GM12874 (cell line): ENCODE results near the gene ANKRD60.

Experiments used
- TF ChIP-seq, protein P1 (sequence below): IDR thresholded peaks from 2 replicates; pipeline ENCODE4 v1.5.1; 2011; ENCODE audit warnings: low read depth, mild to moderate bottlenecking, control low read depth, low read length, moderate library complexity; ENCODE audit not compliant: insufficient read depth

ANKRD60 gene

DNA sequence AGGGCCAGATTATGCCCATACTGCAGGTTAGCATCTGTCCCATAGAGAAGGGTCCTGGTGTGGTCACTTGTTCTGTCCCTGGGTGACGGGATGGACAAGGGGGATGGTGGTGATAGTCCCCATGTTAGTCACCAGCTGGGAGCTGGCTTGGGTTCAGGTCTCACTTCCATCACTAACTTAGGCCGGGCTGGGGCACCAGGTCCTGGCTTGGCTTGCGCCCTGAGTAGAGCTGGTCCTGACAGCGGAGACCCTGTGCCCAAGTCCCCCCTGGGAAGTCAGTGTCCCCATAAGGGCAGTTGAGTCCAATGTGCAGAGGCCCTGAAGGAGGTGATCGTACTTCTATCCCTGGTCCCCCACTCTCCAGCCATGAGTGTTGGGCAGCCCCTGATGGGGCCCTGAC is 52.6 kb downstream of the ANKRD60 start:
- TF ChIP-seq, protein P1, sequence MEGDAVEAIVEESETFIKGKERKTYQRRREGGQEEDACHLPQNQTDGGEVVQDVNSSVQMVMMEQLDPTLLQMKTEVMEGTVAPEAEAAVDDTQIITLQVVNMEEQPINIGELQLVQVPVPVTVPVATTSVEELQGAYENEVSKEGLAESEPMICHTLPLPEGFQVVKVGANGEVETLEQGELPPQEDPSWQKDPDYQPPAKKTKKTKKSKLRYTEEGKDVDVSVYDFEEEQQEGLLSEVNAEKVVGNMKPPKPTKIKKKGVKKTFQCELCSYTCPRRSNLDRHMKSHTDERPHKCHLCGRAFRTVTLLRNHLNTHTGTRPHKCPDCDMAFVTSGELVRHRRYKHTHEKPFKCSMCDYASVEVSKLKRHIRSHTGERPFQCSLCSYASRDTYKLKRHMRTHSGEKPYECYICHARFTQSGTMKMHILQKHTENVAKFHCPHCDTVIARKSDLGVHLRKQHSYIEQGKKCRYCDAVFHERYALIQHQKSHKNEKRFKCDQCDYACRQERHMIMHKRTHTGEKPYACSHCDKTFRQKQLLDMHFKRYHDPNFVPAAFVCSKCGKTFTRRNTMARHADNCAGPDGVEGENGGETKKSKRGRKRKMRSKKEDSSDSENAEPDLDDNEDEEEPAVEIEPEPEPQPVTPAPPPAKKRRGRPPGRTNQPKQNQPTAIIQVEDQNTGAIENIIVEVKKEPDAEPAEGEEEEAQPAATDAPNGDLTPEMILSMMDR: no peak

DNA sequence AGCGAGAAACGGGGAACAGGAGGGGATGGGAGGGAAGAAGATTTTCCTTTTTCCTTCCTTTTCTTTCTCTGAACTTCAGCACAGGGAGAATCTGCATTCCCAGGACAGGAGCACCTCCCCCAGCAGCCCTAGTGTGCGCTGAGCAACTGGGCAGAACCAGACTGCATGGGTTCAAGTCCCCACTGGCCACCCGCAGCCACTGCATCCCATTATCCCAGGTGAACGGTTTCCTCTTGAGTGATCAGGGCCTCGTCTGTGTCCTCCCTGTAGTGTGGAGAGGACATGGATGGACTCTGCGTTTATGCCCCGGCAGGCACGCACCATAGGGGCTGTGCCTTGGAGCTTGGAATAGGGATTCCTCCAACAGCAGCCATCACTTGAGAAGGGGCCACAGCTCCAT is 53.0 kb downstream of the ANKRD60 start:
- TF ChIP-seq, protein P1: no peak

DNA sequence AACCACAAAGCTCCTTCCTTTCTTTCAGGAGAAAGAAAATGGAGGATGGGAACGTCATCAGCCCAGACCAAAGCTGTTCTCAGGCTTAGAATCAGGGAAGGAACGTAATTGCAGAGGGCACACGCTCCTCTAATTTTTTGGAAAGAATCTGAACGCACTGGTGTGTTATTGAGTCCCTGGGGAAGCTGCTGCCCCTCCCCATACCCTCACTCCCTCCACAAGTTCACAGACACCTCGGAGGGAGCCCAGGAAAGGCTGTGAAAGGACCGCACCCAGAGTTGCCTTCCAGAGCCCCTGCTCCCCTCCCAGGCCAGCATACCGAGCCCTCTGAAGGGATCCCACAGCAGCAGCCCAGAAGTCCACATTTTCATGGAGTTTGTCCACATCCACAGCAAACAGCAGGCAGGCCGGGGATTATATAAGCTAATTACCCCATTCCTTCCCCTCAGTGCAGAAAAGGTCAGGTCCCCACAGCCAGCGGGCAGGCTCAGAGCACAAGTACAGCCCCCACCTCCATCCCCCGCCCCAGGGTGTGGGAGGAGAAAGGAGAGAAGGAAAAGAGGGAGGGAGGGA is 53.7 kb downstream of the ANKRD60 start:
- TF ChIP-seq, protein P1: no peak

DNA sequence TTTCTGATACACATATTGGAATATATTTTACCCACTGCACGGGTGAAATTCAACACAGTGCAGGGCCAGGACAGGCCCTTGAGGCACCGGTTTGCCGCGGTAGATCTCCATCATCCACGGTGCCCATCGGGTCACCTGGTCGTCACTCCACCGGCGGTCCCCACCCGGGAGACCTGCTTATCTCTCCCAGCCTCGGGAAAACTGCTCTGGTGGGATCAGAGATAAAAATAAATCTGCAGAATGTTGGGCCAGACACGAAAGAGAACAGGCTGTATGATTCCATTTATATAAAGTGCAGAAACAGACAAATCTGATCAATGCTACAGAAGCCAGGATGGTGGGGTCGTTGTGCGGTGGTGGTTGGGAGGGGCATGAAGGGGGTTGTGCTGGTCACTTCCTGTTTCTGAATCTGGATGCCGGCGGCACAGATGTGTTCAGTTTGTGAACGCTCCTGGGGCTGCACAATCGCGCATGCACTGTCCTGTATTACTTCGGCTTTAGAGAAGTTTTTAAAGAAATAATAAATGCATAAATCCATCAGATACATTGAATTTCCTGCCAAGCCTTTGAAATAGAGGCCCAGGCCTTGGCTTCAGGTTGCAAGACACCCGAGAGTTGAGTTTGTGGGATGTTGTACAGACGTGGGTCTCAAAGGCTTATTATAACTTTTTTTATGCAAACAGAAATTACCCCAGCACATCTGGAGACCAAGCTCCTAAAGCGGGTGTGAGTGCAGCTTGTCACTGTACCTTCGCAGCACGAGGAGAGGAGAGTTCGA is 54.3 kb downstream of the ANKRD60 start:
- TF ChIP-seq, protein P1: no peak

DNA sequence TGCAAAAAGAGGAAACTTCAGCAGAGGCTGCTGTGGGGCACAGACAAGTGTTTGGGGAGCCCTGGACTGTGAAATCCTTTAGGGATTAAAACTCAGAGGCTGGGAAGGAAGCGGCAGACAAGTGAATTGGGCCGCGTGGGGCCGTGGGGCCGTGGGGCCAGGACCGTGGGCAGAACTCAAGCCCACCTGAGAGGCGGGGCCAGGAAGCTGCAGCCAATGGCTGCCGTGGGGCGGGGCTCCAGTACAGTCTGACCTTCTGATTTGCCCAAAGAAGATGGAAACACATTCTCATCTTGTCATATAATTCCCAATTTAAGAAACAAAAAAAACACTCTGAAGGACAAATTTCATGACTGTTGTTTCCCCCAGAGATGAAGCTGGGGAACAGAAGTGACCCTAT is 55.4 kb downstream of the ANKRD60 start:
- TF ChIP-seq, protein P1: no peak

DNA sequence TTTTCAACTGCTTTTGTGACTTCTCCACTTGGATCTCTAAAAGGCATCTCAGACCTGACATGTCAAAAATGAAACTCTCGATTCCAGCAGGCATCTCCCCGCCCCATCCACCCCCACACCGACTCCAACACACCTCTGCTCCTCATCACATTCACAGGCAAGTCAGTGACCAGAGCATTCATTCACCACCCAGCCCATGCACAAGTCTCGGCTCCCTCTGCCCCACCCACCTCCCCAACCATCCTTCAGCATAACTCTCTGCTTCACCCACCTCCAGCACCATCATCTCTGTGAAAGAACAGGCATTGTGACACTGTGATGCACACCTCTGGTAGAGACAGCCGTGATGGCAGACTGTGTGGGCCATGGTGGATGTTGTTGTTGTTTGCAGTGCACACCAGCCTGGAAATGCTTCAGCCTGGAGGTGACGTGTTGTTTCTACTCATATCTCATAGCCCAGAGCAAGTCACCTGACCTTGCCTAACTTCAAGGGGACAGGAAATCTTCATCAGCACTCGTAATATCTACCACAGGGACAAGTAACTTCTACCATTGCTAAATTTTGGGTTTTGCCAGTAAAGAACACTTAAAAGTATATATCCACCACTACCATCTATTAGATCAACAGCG is 56.5 kb downstream of the ANKRD60 start:
- TF ChIP-seq, protein P1: no peak

DNA sequence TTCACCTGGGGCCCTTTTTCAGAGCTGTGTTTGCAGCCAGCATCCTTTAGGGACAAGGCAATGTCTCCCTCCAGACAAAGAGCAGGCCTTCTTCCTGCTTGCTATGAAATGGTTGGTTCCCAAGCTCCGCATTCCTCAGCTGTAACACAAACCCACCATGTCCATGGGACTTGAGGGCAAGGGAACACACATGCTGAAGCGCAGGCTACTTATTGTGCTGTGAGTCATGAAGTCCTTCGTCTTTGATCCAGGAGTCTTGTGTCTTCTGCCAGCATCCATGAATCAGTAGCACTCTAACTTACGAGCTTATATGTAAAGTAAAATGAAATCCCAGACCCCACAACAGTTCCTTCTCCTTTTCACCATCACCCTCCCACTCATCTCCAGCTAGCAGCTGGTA is 59.0 kb downstream of the ANKRD60 start:
- TF ChIP-seq, protein P1: no peak
